Bronchial epithelial cell (primary cell): ENCODE measurements around the gene NEDD4L. TPM values are rescaled to one million over a fixed set of nuclear protein-coding genes. Genes with fewer than 3 reads are reported as not detected.

ENCODE experiments used
- DNase-seq: peaks from one replicate; pipeline ENCODE4 v3.0.0-alpha.2; 2010; ENCODE audit warnings: low read depth
- FAIRE-seq: peaks from 2 replicates; lab custom pipeline; 2011; peaks lifted over from hg19 to GRCh38; lab: Jason Lieb, UNC
- H3K27me3 ChIP-seq: 2 replicates; pipeline ENCODE4 v1.5.1; 2011; ENCODE audit warnings: low read length; ENCODE audit not compliant: control insufficient read depth, insufficient read depth
- H3K36me3 ChIP-seq: 2 replicates; pipeline ENCODE4 v1.5.1; 2011; ENCODE audit warnings: low read length; ENCODE audit not compliant: control insufficient read depth, insufficient read depth
- H3K4me3 ChIP-seq: 2 replicates; pipeline ENCODE4 v1.5.1; 2011; ENCODE audit warnings: mild to moderate bottlenecking, low read depth, low read length, control low read depth
- total RNA-seq: library from RNA; depleted of rRNA; stranded (reverse); fragments of >200 nt; gene quantifications from 2 replicates; pipeline ENCODE4 v1.2.1, GENCODE V29; 2014
- TF ChIP-seq, protein P1 (sequence below): IDR thresholded peaks from 2 replicates; pipeline ENCODE4 v1.5.1; 2011; ENCODE audit warnings: mild to moderate bottlenecking, moderate library complexity, low read length, control low read depth, inconsistent platforms; ENCODE audit not compliant: insufficient read depth, severe bottlenecking

NEDD4L gene
- total RNA-seq, 1 donor from 2014 or later, result 11.3 TPM

DNA sequence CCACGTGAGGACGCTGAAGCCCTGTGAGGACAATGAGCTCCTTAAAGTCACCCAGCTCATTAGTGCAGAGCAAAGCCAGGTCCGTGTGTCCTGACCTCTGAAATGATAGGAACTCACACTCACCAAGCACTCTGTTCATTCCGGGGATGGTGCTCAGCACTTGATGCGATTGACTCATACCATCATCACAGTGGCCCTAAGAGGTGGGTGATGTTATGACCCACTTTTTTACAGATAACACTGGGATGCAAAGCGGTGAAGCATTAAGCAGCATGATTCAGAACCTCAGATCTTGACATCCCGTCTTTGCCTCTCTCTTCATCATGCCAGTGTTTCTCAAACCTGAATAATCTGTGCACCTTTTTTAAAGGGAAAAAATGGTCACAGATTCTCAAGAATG, 350.0 kb downstream of the NEDD4L start:
- TF ChIP-seq, protein P1, sequence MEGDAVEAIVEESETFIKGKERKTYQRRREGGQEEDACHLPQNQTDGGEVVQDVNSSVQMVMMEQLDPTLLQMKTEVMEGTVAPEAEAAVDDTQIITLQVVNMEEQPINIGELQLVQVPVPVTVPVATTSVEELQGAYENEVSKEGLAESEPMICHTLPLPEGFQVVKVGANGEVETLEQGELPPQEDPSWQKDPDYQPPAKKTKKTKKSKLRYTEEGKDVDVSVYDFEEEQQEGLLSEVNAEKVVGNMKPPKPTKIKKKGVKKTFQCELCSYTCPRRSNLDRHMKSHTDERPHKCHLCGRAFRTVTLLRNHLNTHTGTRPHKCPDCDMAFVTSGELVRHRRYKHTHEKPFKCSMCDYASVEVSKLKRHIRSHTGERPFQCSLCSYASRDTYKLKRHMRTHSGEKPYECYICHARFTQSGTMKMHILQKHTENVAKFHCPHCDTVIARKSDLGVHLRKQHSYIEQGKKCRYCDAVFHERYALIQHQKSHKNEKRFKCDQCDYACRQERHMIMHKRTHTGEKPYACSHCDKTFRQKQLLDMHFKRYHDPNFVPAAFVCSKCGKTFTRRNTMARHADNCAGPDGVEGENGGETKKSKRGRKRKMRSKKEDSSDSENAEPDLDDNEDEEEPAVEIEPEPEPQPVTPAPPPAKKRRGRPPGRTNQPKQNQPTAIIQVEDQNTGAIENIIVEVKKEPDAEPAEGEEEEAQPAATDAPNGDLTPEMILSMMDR, result no peak
- no peak for FAIRE-seq
- no peak overlapping the region for H3K4me3 ChIP-seq

GRCh38 chr18:58394602-58395425, 350.8 kb downstream of the NEDD4L start:
- TF ChIP-seq, protein P1, result no peak
- peaks cover 8% of the 10 kb centered on the region for H3K36me3 ChIP-seq
- H3K27me3 ChIP-seq, result no peaks in the 10 kb centered on the region
- FAIRE-seq (no peak), DNase-seq (peak; percentile 49)
- no peak overlapping the region for H3K4me3 ChIP-seq

More for the DNA sequence above, 350.0 kb downstream of the NEDD4L start:
- peaks cover 8% of the 10 kb centered on the region for H3K36me3 ChIP-seq
- H3K27me3 ChIP-seq, result no peaks in the 10 kb centered on the region
- peak; percentile 15 for DNase-seq

DNA sequence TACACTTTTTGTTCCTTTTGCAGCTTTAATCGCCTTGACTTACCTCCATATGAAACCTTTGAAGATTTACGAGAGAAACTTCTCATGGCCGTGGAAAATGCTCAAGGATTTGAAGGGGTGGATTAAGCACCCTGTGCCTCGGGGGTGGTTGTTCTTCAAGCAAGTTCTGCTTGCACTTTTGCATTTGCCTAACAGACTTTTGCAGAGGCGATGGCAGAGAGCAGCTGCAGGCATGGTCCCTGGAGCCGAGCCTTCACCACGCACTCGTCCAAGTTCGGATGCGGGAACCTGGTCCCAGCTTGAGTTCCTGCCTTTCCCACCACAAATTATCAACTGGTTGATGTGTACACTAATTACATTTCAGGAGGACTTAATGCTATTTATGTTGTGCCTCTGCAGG, 352.1 kb downstream of the NEDD4L start:
- H3K27me3 ChIP-seq, result no peaks in the 10 kb centered on the region
- peaks cover 6% of the 10 kb centered on the region for H3K36me3 ChIP-seq
- no peak for DNase-seq
- FAIRE-seq, result no peak
- H3K4me3 ChIP-seq, result no peak overlapping the region
- TF ChIP-seq, protein P1, result no peak

- H3K27me3 ChIP-seq, result no peaks in the 10 kb centered on the region
- FAIRE-seq, result no peak
- H3K4me3 ChIP-seq, result no peak overlapping the region
- peaks cover 3% of the 10 kb centered on the region for H3K36me3 ChIP-seq
- peak; percentile 58 for DNase-seq
- TF ChIP-seq, protein P1, result no peak
Measured at GRCh38 chr18:58396966-58397365, 352.9 kb downstream of the NEDD4L start.

GRCh38 chr18:58397385-58398132, 353.5 kb downstream of the NEDD4L start:
- no peak overlapping the region for H3K4me3 ChIP-seq
- H3K36me3 ChIP-seq, result peaks cover 1% of the 10 kb centered on the region
- no peaks in the 10 kb centered on the region for H3K27me3 ChIP-seq
- FAIRE-seq (no peak), DNase-seq (no peak)
- TF ChIP-seq, protein P1, result no peak
